HCT116 (cell line): ENCODE measurements around the gene ANXA8.
"Not testable (repeated sequence)": the region's sequence is repeated elsewhere in the genome, so short reads cannot be mapped to it uniquely, and the experiment has no call there.

Experiments used
- POLR2A ChIP-seq: IDR thresholded peaks from 2 replicates; pipeline ENCODE4 v1.7.0; 2011; ENCODE audit warnings: borderline replicate concordance; ENCODE audit not compliant: insufficient read depth, insufficient read length; ENCODE audit errors: extremely low read depth
- TCF7L2 ChIP-seq: IDR thresholded peaks from 2 replicates; pipeline ENCODE4 v1.7.0; 2011; ENCODE audit warnings: borderline replicate concordance, inconsistent platforms; ENCODE audit not compliant: insufficient read depth, insufficient read length; ENCODE audit errors: extremely low read depth
- TF ChIP-seq, protein P1 (sequence below), 3 experiments: fragments of 200-600 bp in 1 of 3; sonication (generic) in 1 of 3; IDR thresholded peaks in 2 of 3; conservative IDR thresholded peaks in 1 of 3; 2 replicates each; pipeline ENCODE4 v1.5.1; 2012 to 2017; ENCODE audit warnings: low read depth in 2 of 3, low read length in 2 of 3, antibody characterized with exemption in 1 of 3, borderline replicate concordance in 1 of 3, control low read depth in 1 of 3, mild to moderate bottlenecking in 1 of 3, mixed read lengths in 1 of 3, mixed run types in 1 of 3, moderate library complexity in 1 of 3; ENCODE audit not compliant: insufficient read depth in 1 of 3

DNA sequence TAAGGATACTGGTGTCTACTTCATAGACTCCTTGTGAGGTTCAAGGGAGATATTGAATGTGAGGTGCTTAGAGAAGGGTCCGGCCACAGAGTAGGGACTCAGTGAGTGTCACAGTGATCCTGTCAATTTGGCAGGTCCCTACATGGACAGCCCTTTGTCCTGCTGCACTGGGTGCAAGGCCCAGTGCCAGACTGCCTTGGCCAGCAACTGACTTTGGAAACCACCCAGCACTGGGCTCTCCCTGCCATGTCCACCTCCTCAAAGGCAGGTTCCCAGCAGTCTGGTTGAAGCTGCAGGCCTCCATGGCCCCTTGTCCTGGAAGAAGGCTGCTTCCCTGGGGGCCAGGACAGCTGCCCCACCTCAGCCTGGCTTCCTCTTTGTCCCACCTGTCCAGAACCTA, 1.5 kb downstream of the ANXA8 start:
- TF ChIP-seq POLR2A, TCF7L2: not testable (repeated sequence)
- TF ChIP-seq, protein P1, sequence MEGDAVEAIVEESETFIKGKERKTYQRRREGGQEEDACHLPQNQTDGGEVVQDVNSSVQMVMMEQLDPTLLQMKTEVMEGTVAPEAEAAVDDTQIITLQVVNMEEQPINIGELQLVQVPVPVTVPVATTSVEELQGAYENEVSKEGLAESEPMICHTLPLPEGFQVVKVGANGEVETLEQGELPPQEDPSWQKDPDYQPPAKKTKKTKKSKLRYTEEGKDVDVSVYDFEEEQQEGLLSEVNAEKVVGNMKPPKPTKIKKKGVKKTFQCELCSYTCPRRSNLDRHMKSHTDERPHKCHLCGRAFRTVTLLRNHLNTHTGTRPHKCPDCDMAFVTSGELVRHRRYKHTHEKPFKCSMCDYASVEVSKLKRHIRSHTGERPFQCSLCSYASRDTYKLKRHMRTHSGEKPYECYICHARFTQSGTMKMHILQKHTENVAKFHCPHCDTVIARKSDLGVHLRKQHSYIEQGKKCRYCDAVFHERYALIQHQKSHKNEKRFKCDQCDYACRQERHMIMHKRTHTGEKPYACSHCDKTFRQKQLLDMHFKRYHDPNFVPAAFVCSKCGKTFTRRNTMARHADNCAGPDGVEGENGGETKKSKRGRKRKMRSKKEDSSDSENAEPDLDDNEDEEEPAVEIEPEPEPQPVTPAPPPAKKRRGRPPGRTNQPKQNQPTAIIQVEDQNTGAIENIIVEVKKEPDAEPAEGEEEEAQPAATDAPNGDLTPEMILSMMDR (IDR thresholded peaks at IDR 0.05 in 2 of 3, conservative IDR thresholded peaks at IDR 0.05 in 1 of 3; ENCODE audit: borderline replicate concordance in 1 of 3, insufficient read depth in 1 of 3, low read depth in 2 of 3, low read length in 2 of 3), result not testable (repeated sequence)
